Measurements from ENCODE around the gene TSSK3. TPM values are rescaled to one million over a fixed set of nuclear protein-coding genes. Genes with fewer than 3 reads are reported as not detected.

Gene TSSK3
- total and polyA plus RNA-seq, 2 of the 8 experiments (the other 6 are each of a cell fraction or from before 2014, with no cell fraction given): 1.2 TPM

DNA sequence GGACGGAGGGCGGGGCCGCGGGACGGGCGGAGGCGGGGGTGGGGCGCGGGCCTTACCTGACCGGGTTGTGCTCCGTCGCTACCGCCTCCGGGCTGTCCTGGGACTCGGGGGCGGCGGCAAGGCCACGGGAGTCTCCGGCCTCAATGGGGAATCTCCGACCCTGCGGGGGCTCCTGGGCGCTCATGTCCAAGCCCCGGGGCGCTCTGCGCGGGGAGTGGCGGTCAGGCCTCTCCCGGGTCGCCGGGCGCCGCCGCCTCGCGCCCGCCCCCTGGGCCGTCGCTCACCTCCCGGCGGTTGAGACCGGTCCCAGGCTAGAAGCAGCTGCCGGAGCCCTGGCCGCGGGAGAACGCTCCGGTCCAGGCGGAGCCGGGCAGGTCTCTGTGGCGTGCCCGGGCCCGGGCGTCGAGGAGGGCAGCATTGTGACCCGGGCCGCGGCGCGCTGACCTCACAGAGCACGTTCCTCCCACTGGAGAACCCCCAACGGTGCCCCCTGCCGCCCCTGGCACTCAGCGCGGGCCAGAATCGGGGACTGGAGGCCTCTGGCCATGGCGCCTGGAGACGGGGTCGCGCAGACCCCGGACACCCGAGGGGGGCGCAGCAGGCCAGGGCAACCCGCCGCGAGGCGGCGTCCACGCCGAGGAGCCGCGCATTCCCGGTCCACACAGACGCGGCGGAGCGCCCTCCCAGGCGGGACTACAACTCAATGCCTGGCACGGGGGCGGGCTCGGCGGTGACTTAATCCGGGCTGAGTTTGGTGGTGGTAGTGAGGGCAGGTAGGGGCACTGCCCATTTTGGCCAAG is 465 bp upstream of the TSSK3 start (continued):
- TF ChIP-seq, protein P1, sequence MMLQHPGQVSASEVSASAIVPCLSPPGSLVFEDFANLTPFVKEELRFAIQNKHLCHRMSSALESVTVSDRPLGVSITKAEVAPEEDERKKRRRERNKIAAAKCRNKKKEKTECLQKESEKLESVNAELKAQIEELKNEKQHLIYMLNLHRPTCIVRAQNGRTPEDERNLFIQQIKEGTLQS (IDR thresholded peaks at IDR 0.05; ENCODE audit: insufficient read depth, low read depth, low read length): no peak
- TF ChIP-seq TEAD4 (IDR thresholded peaks at IDR 0.05; ENCODE audit: low read depth, low read length): no peak
- peak; percentile 40; the same call in 1 of the 2 replicates for TF ChIP-seq PHF8 (conservative IDR thresholded peaks at IDR 0.05; ENCODE audit: low read depth, low read length)
- TF ChIP-seq KDM5A (IDR thresholded peaks at IDR 0.05; ENCODE audit: low read length): no peak
- TF ChIP-seq SP2 (IDR thresholded peaks at IDR 0.05; ENCODE audit: low read length): no peak
- no peak for TF ChIP-seq SAP30 (IDR thresholded peaks at IDR 0.05; ENCODE audit: insufficient read depth, insufficient replicate concordance, low read length)
- TF ChIP-seq HDAC2 (IDR thresholded peaks at IDR 0.05; ENCODE audit: borderline replicate concordance in 1 of 2, low read depth in 2 of 2, low read length in 2 of 2): peak; percentile 63 to 71; a peak in 2 of 4 replicates
- TF ChIP-seq TBP (IDR thresholded peaks at IDR 0.05; ENCODE audit: low read depth, low read length): no peak
- no peak; the same call in 1 of the 2 replicates for TF ChIP-seq SUZ12 (IDR thresholded peaks at IDR 0.05; ENCODE audit: low read length)
- no peak for TF ChIP-seq CBX8 (IDR thresholded peaks at IDR 0.05; ENCODE audit: borderline replicate concordance, low read depth, low read length)
- 0 out of 4 replicates have a peak, but pooled peaks of 1 of the 2 experiments have one; percentile 0 for TF ChIP-seq SIN3A (conservative IDR thresholded peaks at IDR 0.05 in 1 of 2, IDR thresholded peaks at IDR 0.05 in 1 of 2; ENCODE audit: low read depth in 1 of 2, low read length in 2 of 2)
- TF ChIP-seq ASH2L (IDR thresholded peaks at IDR 0.05; ENCODE audit: low read length): peak; percentile 58
- no peak for TF ChIP-seq GTF2F1 (IDR thresholded peaks at IDR 0.05; ENCODE audit: borderline replicate concordance, low read depth, low read length)
- TF ChIP-seq, protein P2, sequence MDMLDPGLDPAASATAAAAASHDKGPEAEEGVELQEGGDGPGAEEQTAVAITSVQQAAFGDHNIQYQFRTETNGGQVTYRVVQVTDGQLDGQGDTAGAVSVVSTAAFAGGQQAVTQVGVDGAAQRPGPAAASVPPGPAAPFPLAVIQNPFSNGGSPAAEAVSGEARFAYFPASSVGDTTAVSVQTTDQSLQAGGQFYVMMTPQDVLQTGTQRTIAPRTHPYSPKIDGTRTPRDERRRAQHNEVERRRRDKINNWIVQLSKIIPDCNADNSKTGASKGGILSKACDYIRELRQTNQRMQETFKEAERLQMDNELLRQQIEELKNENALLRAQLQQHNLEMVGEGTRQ (IDR thresholded peaks at IDR 0.05; ENCODE audit: low read length): no peak
- no peak; a peak in 1 of 4 replicates for TF ChIP-seq RAD21 (IDR thresholded peaks at IDR 0.05 in 1 of 2, conservative IDR thresholded peaks at IDR 0.05 in 1 of 2; ENCODE audit: low read depth in 2 of 2, low read length in 2 of 2)
- no peak; the same call in 1 of the 2 replicates for TF ChIP-seq BACH1 (IDR thresholded peaks at IDR 0.05; ENCODE audit: low read length)
- no peak for TF ChIP-seq EP300 (IDR thresholded peaks at IDR 0.05; ENCODE audit: borderline replicate concordance in 1 of 2, low read depth in 2 of 2, low read length in 2 of 2)
- TF ChIP-seq KDM1A (IDR thresholded peaks at IDR 0.05; ENCODE audit: borderline replicate concordance, low read length): 0 out of 2 replicates have a peak, but pooled peaks have one; percentile 32
- TF ChIP-seq CREB1 (IDR thresholded peaks at IDR 0.05): peak; percentile 9; the same call in 1 of the 2 replicates
- TF ChIP-seq, protein P3, sequence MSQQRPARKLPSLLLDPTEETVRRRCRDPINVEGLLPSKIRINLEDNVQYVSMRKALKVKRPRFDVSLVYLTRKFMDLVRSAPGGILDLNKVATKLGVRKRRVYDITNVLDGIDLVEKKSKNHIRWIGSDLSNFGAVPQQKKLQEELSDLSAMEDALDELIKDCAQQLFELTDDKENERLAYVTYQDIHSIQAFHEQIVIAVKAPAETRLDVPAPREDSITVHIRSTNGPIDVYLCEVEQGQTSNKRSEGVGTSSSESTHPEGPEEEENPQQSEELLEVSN (IDR thresholded peaks at IDR 0.05): peak; percentile 87

All from H1 (cell line).